Globus pallidus (tissue), 1 donor: ENCODE measurements around the gene CHRNA10.

Experiments
- DNase-seq: peaks from one replicate; pipeline ENCODE4 v3.0.0-alpha.2; 2015; ENCODE audit warnings: low spot score

The CHRNA10 gene

DNA sequence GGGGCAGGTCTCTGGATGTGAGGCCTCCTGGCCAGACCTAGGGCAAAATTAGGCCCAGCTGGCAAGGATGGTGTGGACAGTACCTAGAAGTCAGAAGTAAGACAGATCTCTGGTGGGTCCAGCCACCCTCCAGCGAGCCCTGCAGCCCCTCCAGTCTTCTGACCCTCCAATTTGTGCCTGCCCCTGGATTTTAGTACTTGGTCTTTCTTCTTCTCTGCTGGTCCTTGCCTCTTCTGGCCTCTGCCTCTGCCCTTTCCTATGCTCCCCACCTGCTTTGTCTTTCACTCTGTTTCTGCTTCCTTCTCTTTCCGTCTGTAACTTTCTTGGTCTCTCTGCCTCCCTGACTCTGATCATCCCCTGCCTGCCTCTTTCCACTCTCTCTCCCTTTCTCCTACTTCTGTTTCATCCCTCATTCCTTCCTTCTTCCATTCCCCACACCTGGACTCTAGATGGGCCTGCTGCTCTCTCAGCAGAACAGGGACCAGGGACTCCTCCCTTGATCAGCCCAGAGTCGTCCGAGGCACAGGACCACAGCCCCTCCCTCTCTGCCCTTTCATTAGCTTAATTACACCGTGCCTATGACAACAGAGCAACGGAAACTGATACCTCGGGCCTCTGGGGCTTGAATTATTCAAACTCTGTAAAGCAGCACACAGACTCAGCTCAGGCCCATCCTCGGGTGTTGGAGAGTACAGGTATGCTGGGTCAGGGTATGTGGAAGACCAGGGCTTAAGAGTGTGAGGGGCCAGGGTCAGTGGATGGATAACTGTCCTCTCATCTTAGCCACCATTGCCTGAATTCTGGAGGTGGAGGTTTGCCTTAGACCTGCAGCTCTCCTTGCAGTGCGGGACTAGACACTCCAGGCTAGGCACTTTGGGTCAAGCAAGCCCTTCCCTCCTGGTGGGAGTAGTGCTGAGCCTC is at the start of gene CHRNA10:
CHRNA10 (minus strand) TSS at position 51 of the 921 bp plus-strand sequence. CDS start 72 bp downstream, outside the sequence.
- no peak for DNase-seq

DNA sequence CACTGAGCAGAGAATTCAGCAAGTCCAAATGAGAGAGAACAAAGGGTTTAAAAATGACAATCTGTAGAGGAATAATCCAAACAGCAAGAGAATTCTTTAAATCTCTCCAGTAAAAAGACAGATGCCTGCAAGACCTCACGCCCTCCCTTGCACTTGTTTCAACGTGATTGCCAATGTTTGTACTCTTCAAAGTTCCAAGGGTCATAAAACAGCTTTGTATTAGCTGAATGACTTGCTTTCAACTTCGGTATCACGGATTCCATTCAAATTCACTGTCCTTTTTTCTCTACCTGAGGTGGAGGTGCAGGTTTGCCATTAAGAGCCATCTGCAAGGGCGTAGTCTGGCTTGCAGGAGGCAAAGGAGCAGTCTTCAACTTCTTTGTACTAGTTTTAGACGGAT is 41.1 kb upstream of the CHRNA10 start:
- no peak for DNase-seq

- DNase-seq: no peak
These were observed 39.5 kb upstream of the CHRNA10 start for GRCh38 chr11:3710485-3711259.

GRCh38 chr11:3709977-3710376 is 38.8 kb upstream of the CHRNA10 start:
- no peak for DNase-seq

- DNase-seq: no peak
These were observed 36.0 kb upstream of the CHRNA10 start for GRCh38 chr11:3707176-3707575.

DNA sequence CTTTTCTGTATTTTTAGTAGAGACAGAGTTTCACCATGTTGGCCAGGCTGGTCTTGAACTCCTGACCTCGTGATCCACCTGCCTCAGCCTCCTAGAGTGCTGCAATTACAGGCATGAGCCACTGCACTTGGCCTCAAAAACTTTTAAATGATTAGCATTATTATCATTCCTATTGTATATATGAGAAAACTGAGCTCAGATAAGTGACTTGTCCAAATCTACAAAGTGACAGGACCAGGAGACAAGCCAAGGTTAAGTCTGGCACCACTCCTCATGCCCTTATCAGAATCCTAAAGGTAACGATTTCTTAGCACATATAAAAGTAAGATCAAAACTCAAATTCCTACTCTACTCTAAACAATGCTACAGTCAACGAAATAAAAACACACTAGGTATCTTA is 32.2 kb upstream of the CHRNA10 start:
- DNase-seq: no peak

GRCh38 chr11:3700910-3701309 is 29.7 kb upstream of the CHRNA10 start:
- no peak for DNase-seq

DNA sequence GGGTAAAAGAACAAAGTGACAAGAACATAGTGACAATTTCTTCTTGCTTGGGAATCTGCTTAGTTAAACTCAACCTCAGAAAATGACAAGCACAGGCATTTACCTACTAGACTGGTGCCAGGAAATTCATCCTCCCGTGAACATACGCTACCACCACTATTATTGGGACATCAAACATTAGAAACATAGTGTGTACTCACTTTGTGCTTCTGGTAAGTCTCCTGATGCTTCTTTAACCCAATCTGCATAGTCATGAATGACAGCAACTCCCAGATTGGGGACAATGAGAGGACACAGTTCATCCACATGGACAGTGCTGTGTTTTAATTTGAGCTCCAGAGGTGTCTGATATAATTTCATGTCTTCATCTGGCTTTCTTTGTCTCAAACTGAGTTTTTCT is 29.2 kb upstream of the CHRNA10 start:
- no peak for DNase-seq

DNA sequence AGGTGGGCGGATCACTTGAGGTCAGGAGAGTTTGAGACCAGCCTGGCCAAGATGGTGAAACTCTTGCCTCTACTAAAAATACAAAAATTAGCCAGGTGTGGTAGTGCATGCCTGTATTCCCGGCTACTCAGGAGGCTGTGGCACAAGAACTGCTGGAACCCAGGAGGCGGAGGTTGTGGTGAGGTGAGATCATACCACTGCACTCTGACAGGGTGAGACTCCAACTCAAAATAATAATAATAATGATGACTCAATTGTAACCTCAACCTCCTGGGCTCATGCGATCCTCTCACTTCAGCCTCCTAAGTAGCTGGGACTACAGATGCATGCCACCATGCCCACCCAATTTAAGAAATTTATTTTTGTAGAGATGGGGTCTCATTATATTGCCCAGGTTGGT is 15.6 kb upstream of the CHRNA10 start:
- DNase-seq: no peak

DNA sequence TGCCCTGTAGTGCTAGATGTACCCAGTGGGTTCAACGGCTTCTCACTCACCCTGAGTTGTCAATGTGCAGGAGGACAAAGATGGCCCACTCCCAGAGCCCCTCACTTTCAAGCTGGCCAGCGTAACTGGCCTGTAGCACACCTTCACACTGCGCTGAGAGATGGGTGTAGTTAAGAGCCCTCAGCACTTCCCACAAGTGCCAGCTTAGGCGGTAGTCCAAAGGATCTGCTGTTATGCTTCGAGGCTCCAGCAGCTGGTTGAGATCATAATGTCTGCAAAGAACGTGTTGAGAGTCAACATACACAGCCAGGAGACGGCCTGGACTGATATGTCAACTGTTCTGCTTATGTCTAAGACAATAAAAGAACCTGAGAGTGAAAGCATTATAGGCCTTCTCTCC is 14.7 kb upstream of the CHRNA10 start:
- DNase-seq: no peak

DNA sequence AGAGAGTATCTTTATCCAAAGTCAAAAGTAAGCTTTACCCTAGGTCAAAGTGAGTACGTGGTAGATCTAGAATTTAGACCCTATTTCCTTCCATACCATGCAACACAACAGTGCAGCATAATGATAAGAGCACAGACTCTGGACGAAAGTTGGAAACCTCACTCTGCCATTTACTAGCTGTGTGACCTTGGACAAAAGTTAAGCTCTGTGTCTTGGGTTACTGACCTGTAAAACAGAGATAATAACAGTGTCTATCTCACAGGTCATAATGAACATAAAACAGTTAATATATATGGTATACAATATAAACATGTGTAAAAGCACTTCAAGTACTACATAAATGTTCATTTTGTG is 13.6 kb upstream of the CHRNA10 start:
- no peak for DNase-seq

GRCh38 chr11:3684129-3684818 is 13.1 kb upstream of the CHRNA10 start:
- no peak for DNase-seq

DNA sequence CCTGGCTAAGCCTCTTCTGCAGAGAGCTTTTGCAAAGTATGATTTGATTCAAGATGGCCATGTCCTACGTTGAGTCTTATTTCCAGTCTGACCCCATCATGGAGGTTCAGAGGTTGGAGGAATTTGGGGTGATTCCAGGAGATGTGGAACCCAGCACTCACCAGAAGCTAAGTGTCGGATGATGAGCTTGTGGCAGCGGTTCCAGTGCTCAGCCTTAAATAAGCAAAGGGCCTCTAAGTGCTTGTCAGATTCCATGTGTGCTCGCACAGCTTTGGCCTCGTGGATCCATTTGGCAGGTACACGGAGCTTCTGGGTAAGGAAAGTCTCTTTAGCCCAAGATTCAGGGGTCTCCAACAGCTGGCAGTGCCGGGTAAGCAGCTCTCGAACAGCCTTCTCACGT is 11.9 kb upstream of the CHRNA10 start:
- DNase-seq: no peak

DNA sequence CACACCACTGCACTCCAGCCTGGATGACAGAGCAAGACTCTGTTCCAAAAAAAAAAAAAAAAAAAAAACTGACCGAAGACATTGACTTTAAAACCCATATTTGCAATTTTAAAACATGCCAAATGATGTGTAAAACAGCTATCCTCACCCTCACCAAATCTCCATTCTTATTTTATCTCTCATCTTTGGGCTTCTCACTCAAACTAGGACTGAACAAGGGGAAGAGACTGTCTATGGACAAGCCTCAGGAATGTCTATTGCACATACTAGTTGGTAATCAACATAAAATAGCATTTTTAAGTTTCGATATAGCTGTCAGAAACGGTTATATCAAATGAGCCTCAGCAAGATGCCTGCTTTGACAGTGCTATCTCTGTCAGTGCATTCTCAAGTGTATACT is 7.9 kb upstream of the CHRNA10 start:
- DNase-seq: no peak

- no peak for DNase-seq
These were observed 4.8 kb upstream of the CHRNA10 start for GRCh38 chr11:3675971-3676370.

DNA sequence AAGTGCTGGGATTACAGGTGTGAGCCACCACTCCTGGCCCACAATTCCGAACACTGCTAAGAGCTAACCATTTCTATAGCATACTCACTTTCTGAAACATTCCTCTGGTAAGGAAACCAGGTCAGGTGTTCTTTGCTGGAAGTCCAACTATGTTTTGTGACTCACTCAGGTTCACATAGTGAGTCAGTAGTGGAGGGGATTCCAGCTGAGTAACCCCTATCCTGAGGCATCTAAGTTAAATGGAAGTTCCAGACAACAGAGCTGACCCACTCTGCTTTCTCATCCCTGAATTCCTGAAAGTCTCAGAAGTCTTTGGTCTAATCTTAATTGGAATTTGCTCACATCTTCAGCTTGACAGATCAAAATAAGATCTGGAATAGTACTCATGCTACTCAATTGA is 3.0 kb upstream of the CHRNA10 start:
- DNase-seq: no peak

DNA sequence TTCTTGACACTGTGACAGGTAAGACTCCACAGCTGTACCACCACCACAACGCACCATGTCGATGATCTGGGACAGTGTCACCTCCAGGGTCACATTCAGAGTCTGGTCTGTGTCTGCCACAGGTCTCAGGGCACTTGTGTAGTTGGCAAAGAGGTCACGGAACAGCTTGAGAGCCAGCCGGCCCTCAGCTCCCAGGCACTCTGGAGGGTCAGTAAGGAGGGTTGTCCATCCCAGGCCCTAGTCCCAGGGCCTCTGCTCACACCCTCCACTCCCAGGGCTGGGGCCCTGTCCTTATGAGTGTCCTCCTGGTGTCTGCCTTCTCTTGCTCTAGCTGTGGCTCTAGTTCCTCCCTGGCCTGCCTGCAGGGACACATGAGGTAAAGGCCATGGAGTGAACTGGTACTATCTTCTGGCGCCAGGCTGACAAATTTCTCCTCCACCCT is 1.4 kb downstream of the CHRNA10 start:
- no peak for DNase-seq

GRCh38 chr11:3669128-3669527 is 2.1 kb downstream of the CHRNA10 start:
- no peak for DNase-seq

- DNase-seq: no peak
These were observed 3.8 kb downstream of the CHRNA10 start for GRCh38 chr11:3667149-3668035.

- no peak for DNase-seq
These were observed 5.1 kb downstream of the CHRNA10 start for GRCh38 chr11:3666023-3666530.

DNA sequence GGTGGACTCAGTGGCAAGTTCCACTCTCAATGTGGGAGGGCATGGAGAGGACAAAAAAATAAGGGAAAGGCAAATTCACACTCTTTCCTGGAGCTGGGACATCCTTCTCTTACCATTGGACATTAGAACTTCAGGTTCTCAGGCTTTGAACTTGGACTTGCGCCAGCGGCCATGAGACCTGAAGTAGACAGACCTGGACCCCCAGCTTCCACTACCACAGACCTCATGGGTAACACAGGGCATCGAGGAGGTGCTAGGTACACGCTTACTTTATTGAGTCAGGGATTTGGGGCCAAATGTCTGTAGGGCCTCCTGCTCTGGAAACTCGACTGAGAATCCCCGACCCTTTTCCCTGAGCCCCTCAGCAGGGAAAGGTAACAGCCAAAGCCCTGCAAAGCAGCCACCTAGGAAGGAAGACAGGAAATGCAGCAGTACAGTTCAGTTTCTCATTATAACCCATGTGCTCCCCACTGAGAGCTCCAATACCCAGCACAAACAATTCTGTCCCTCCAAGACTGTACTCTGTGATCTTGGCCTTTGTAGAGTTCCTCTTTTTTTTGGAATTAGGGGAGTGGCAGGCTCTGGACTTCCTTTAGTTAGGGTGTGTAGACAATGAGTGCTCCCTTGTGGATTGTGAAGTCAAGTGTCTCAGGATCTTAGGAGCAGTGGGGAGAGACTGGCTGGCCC is 5.7 kb downstream of the CHRNA10 start:
- DNase-seq: no peak
